SK-N-SH (cell line): Measurements from ENCODE around the gene CLCNKB. TPM values are rescaled to one million over a fixed set of nuclear protein-coding genes. Genes with fewer than 3 reads are reported as not detected.

Experiments used
- CTCF ChIA-PET: fragments of 300-600, 350-600 bp; formaldehyde crosslinking; extraction: SDS; loops from one replicate; lab custom pipeline; 2021; lab: Yijun Ruan, JAX
- POLR2A ChIA-PET: fragments of 350-600 bp; sonication (Branson Sonifier 250); formaldehyde crosslinking; extraction: SDS; loops from one replicate; lab custom pipeline; 2020; ENCODE audit warnings: antibody characterized with exemption, inconsistent platforms; lab: Yijun Ruan, JAX
- DNase-seq: peaks from one replicate; pipeline ENCODE4 v3.0.0; 2012
- H2AFZ ChIP-seq: fragments of 200-600 bp; sonication (generic); 2 replicates; pipeline ENCODE4 v1.8.1; 2016; ENCODE audit warnings: antibody characterized with exemption, mild to moderate bottlenecking, low read depth
- H3F3A ChIP-seq: fragments of 200-600 bp; sonication (generic); replicated peaks from 2 replicates; pipeline ENCODE3; 2016; ENCODE audit warnings: antibody characterized with exemption, mild to moderate bottlenecking; ENCODE audit not compliant: insufficient read depth
- H3K27ac ChIP-seq, 2 experiments: fragments of 200-500 bp in 1 of 2; fragments of 200-600 bp in 1 of 2; sonication (Bioruptor generic) in 1 of 2; sonication (generic), shearing (Covaris generic) in 1 of 2; 2 replicates each; pipeline versions ENCODE4 v1.5.1 to v1.6.1; 2014 to 2016; ENCODE audit warnings: low read depth in 2 of 2, inconsistent platforms in 1 of 2, low read length in 1 of 2, mild to moderate bottlenecking in 1 of 2, mixed read lengths in 1 of 2
- H3K27me3 ChIP-seq: fragments of 200-600 bp; sonication (generic), shearing (Covaris generic); 2 replicates; pipeline ENCODE4 v1.6.1; 2016; ENCODE audit warnings: mixed run types; ENCODE audit not compliant: insufficient read depth
- H3K36me3 ChIP-seq, 2 experiments: fragments of 200-500 bp in 1 of 2; fragments of 200-600 bp in 1 of 2; sonication (Bioruptor generic) in 1 of 2; sonication (generic) in 1 of 2; replicated peaks in 1 of 2; 2 replicates each; pipeline versions ENCODE3 to v1.5.1; 2014 to 2016; ENCODE audit warnings: low read length in 1 of 2, mild to moderate bottlenecking in 1 of 2; ENCODE audit not compliant: insufficient read depth in 2 of 2, control insufficient read depth in 1 of 2
- H3K4me1 ChIP-seq, 2 experiments: fragments of 200-500 bp in 1 of 2; fragments of 200-600 bp in 1 of 2; sonication (Bioruptor generic) in 1 of 2; sonication (generic), shearing (Covaris generic) in 1 of 2; 2 replicates each; pipeline versions ENCODE4 v1.5.1 to v1.6.1; 2014 to 2016; ENCODE audit warnings: low read depth in 1 of 2, low read length in 1 of 2, mixed run types in 1 of 2; ENCODE audit not compliant: insufficient read depth in 2 of 2, control insufficient read depth in 1 of 2
- H3K4me2 ChIP-seq: fragments of 200-600 bp; sonication (generic), shearing (Covaris generic); 2 replicates; pipeline ENCODE4 v1.6.1; 2017; ENCODE audit warnings: mixed run types
- H3K4me3 ChIP-seq, 2 experiments: fragments of 200-500 bp in 1 of 2; fragments of 200-600 bp in 1 of 2; sonication (Bioruptor generic) in 1 of 2; sonication (generic), shearing (Covaris generic) in 1 of 2; 2 replicates each; pipeline versions ENCODE4 v1.5.1 to v1.8.1; 2014 to 2016; ENCODE audit warnings: low read depth in 2 of 2, inconsistent platforms in 1 of 2, low read length in 1 of 2, mild to moderate bottlenecking in 1 of 2, mixed read lengths in 1 of 2, moderate library complexity in 1 of 2
- H3K79me2 ChIP-seq: fragments of 200-600 bp; sonication (generic); 2 replicates; pipeline ENCODE4 v1.8.1; 2017; ENCODE audit warnings: mild to moderate bottlenecking; ENCODE audit not compliant: insufficient read depth
- H3K9ac ChIP-seq: fragments of 200-600 bp; sonication (generic); 2 replicates; pipeline ENCODE4 v1.6.1; 2017; ENCODE audit warnings: mixed run types
- H3K9me2 ChIP-seq: fragments of 200-600 bp; sonication (generic); 2 replicates; pipeline ENCODE4 v1.6.1; 2017; ENCODE audit warnings: mixed run types
- H3K9me3 ChIP-seq: fragments of 200-600 bp; sonication (generic); 2 replicates; pipeline ENCODE4 v1.6.1; 2017; ENCODE audit warnings: mixed run types, mild to moderate bottlenecking, moderate library complexity
- H4K20me1 ChIP-seq: fragments of 200-600 bp; sonication (generic); 2 replicates; pipeline ENCODE4 v1.6.1; 2017; ENCODE audit warnings: mild to moderate bottlenecking, mixed run types; ENCODE audit not compliant: insufficient read depth
- FOXM1 ChIP-seq: IDR thresholded peaks from 2 replicates; pipeline ENCODE4 v1.4.0; 2012; ENCODE audit warnings: low read depth, mild to moderate bottlenecking
- GABPA ChIP-seq: IDR thresholded peaks from 2 replicates; pipeline ENCODE4 v1.4.0; 2012; ENCODE audit warnings: low read depth, mild to moderate bottlenecking
- NFIC ChIP-seq: IDR thresholded peaks from 2 replicates; pipeline ENCODE4 v1.4.0; 2012; ENCODE audit warnings: borderline replicate concordance
- NRF1 ChIP-seq: IDR thresholded peaks from 2 replicates; pipeline ENCODE4 v1.6.1; 2012; ENCODE audit warnings: low read depth, mild to moderate bottlenecking, low read length
- RCOR1 ChIP-seq: fragments of 150-350 bp; IDR thresholded peaks from 2 replicates; pipeline ENCODE4 v1.6.1; 2017; ENCODE audit warnings: antibody characterized with exemption, low read length
- RXRA ChIP-seq: IDR thresholded peaks from 2 replicates; pipeline ENCODE4 v1.4.0; 2012; ENCODE audit warnings: low read depth, mild to moderate bottlenecking, borderline replicate concordance
- SIN3A ChIP-seq: IDR thresholded peaks from 2 replicates; pipeline ENCODE4 v1.6.1; 2012; ENCODE audit warnings: low read depth, mild to moderate bottlenecking, low read length, moderate library complexity, borderline replicate concordance
- WGBS: methylation state at CpG from one replicate; pipeline ENCODE4 v1.1.6; 2017; ENCODE audit warnings: low lambda C conversion rate; 5-methylcytosine and 5-hydroxymethylcytosine counted together
- polyA plus RNA-seq, 3 experiments: library from polyadenylated mRNA; depleted of rRNA; stranded (reverse); fragments of >200 nt; gene quantifications; 2 replicates each; pipeline ENCODE4 v1.2.3, GENCODE V29; 2012
- TF ChIP-seq, protein P1 (sequence below): fragments of 150-350 bp; IDR thresholded peaks from 2 replicates; pipeline ENCODE4 v1.6.1; 2016; ENCODE audit warnings: mild to moderate bottlenecking, low read depth, low read length
- TF ChIP-seq, protein P2 (sequence below): fragments of 150-350 bp; IDR thresholded peaks from 2 replicates; pipeline ENCODE4 v1.6.1; 2017; ENCODE audit warnings: antibody characterized with exemption, low read length, low read depth, borderline replicate concordance
- TF ChIP-seq, protein P3 (sequence below): IDR thresholded peaks from 2 replicates; pipeline ENCODE4; 2012
- TF ChIP-seq, protein P4 (sequence below): IDR thresholded peaks from 2 replicates; pipeline ENCODE4 v1.4.0; 2012; ENCODE audit warnings: low read depth, borderline replicate concordance
- TF ChIP-seq, protein P5 (sequence below): IDR thresholded peaks from 2 replicates; pipeline ENCODE4 v1.4.0; 2012; ENCODE audit warnings: low read depth

CLCNKB gene
- polyA plus RNA-seq, 1 of the 3 experiments (the other 2 are of a cell fraction), result 0.41 TPM

DNA sequence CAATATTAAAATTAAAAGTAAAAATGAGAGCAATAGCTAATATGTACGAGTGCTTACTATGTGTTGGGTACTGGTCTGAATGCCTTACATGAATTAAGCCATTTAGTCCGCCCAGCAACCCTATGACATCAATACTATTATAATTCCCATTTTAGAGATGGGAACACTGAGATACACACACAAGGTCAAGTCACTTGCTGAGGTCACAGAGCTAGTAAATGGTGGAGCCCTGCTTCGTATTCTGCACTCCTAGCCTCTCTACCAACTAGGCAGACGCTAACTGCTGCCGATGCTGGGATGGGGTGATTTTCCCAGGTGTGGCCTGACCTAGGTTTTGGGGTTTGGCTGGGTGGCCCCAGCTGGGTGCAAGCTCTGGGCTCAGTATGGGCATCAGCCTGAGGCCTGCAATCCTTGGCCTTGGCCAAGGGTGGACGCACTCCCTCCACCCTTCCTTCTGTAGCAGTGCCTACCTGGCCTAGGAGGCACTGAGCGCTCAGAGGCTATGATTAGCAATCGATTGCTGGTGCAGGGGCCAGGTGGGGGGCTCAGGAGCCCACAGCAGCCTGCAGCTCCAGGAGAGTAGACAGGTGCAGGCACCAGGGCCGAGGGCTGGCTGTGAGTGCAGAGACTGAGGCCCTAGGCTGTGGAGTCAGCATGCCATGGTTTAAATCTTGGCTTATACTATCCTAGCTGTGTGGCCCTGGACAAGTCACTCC lies 27.2 kb downstream of the CLCNKB start:
- Histone ChIP-seq H3K4me3 (no peak overlapping the region), H3F3A (peaks cover 8% of the 10 kb centered on the region), H2AFZ (no peak overlapping the region), H3K9me3 (no peaks in the 10 kb centered on the region), H3K9ac (no peak overlapping the region), H3K36me3 (no peaks in the 10 kb centered on the region), H4K20me1 (no peaks in the 10 kb centered on the region), H3K79me2 (no peaks in the 10 kb centered on the region), H3K27ac (no peak overlapping the region), H3K9me2 (no peaks in the 10 kb centered on the region), H3K4me1 (peaks cover 5 to 13% of the 10 kb centered on the region in 2 experiments; a peak in 2 of 4 replicates), H3K27me3 (no peaks in the 10 kb centered on the region), H3K4me2 (no peak overlapping the region)
- CTCF ChIA-PET, result interaction anchor here (0.7 to 5.2 kb wide), 3 partner anchors 11 to 62 kb away, joined by 3 to 35 read pairs (median 4); no protein-coding TSS in a partner anchor
- 96% methylated on average over 5 of the region's 9 CpGs for WGBS
- TF ChIP-seq, protein P1, sequence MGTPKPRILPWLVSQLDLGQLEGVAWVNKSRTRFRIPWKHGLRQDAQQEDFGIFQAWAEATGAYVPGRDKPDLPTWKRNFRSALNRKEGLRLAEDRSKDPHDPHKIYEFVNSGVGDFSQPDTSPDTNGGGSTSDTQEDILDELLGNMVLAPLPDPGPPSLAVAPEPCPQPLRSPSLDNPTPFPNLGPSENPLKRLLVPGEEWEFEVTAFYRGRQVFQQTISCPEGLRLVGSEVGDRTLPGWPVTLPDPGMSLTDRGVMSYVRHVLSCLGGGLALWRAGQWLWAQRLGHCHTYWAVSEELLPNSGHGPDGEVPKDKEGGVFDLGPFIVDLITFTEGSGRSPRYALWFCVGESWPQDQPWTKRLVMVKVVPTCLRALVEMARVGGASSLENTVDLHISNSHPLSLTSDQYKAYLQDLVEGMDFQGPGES, result no peak
- TF ChIP-seq GABPA, result no peak
- no peak for TF ChIP-seq NFIC
- no peak for TF ChIP-seq RCOR1
- TF ChIP-seq RXRA, result no peak
- no peak for TF ChIP-seq NRF1
- TF ChIP-seq, protein P2, sequence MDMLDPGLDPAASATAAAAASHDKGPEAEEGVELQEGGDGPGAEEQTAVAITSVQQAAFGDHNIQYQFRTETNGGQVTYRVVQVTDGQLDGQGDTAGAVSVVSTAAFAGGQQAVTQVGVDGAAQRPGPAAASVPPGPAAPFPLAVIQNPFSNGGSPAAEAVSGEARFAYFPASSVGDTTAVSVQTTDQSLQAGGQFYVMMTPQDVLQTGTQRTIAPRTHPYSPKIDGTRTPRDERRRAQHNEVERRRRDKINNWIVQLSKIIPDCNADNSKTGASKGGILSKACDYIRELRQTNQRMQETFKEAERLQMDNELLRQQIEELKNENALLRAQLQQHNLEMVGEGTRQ, result no peak
- TF ChIP-seq SIN3A, result no peak
- POLR2A ChIA-PET, result no interaction called here
- no peak for DNase-seq

DNA sequence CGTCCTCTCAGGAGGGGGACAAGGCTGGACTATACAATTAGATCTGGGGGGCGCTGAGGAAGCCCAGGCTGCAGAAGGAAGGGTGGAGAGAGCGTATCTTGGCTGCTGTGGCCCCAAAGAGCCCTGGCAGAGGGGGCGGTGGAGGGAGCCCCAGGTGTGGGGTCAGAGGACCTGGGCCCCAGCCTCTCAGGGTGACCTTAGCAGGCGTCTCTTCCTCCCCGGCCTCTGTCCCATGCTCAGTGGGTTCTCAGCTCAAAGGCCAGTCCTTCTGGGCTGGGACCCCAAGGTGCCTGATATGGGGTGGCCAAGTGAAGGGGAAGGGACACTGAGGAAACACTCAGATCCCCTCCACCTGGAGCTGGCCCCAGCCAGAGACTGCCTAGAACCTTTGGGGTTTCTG lies 28.0 kb downstream of the CLCNKB start:
- POLR2A ChIA-PET, result interaction anchor here (0.5 kb wide), 1 partner anchor 146 kb away, joined by 3 read pairs; no protein-coding TSS in a partner anchor
- Histone ChIP-seq H3K4me2 (no peak overlapping the region), H3K79me2 (no peaks in the 10 kb centered on the region), H3K9me2 (no peaks in the 10 kb centered on the region), H3K4me1 (peaks cover 13 to 20% of the 10 kb centered on the region in 2 experiments; a peak in 3 of 4 replicates), H3K36me3 (no peaks in the 10 kb centered on the region), H3K4me3 (no peak overlapping the region), H3K9me3 (no peaks in the 10 kb centered on the region), H3F3A (peaks cover 13% of the 10 kb centered on the region), H3K9ac (no peak overlapping the region), H4K20me1 (no peaks in the 10 kb centered on the region), H3K27ac (no peak overlapping the region), H3K27me3 (no peaks in the 10 kb centered on the region), H2AFZ (no peak overlapping the region)
- TF ChIP-seq, protein P3, sequence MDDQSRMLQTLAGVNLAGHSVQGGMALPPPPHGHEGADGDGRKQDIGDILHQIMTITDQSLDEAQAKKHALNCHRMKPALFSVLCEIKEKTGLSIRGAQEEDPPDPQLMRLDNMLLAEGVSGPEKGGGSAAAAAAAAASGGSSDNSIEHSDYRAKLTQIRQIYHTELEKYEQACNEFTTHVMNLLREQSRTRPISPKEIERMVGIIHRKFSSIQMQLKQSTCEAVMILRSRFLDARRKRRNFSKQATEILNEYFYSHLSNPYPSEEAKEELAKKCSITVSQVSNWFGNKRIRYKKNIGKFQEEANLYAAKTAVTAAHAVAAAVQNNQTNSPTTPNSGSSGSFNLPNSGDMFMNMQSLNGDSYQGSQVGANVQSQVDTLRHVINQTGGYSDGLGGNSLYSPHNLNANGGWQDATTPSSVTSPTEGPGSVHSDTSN, result no peak
- TF ChIP-seq, protein P4, sequence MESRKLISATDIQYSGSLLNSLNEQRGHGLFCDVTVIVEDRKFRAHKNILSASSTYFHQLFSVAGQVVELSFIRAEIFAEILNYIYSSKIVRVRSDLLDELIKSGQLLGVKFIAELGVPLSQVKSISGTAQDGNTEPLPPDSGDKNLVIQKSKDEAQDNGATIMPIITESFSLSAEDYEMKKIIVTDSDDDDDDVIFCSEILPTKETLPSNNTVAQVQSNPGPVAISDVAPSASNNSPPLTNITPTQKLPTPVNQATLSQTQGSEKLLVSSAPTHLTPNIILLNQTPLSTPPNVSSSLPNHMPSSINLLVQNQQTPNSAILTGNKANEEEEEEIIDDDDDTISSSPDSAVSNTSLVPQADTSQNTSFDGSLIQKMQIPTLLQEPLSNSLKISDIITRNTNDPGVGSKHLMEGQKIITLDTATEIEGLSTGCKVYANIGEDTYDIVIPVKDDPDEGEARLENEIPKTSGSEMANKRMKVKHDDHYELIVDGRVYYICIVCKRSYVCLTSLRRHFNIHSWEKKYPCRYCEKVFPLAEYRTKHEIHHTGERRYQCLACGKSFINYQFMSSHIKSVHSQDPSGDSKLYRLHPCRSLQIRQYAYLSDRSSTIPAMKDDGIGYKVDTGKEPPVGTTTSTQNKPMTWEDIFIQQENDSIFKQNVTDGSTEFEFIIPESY, result no peak
- TF ChIP-seq FOXM1 (no peak), NFIC (no peak), RCOR1 (no peak)
- TF ChIP-seq, protein P5, sequence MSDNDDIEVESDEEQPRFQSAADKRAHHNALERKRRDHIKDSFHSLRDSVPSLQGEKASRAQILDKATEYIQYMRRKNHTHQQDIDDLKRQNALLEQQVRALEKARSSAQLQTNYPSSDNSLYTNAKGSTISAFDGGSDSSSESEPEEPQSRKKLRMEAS, result no peak
- WGBS, result 100% methylated on average over 6 of the region's 6 CpGs
- CTCF ChIA-PET, result interaction anchor here (1.0 to 5.2 kb wide), 2 partner anchors 10 to 173 kb away, joined by 4 to 35 read pairs; no protein-coding TSS in a partner anchor
- DNase-seq, result no peak
